Measurements from ENCODE around the gene CNTN2. TPM values are rescaled to one million over a fixed set of nuclear protein-coding genes. Genes with fewer than 3 reads are reported as not detected.

The CNTN2 gene
- total RNA-seq, 1 experiment from 2014 or later: 1.2 TPM

DNA sequence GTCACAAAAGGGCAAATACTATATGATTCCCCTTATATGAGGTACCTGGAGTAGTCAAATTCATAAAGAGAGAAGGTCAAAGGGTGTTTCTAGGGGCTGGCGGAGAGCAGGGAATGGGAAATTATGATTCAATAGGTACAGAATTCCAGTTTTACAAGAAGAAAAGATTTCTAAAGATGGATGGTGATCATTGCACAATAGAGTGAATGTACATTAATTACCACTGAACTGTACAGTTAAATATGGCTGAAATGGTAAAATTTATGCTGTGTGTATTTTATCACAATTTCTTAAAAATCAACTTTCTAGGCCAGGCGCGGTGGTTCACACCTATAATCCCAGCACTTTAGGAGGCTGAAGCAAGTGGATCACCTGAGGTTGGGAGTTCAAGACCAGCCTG lies 59.4 kb downstream of the CNTN2 start (continued):
- TF ChIP-seq, protein P1, sequence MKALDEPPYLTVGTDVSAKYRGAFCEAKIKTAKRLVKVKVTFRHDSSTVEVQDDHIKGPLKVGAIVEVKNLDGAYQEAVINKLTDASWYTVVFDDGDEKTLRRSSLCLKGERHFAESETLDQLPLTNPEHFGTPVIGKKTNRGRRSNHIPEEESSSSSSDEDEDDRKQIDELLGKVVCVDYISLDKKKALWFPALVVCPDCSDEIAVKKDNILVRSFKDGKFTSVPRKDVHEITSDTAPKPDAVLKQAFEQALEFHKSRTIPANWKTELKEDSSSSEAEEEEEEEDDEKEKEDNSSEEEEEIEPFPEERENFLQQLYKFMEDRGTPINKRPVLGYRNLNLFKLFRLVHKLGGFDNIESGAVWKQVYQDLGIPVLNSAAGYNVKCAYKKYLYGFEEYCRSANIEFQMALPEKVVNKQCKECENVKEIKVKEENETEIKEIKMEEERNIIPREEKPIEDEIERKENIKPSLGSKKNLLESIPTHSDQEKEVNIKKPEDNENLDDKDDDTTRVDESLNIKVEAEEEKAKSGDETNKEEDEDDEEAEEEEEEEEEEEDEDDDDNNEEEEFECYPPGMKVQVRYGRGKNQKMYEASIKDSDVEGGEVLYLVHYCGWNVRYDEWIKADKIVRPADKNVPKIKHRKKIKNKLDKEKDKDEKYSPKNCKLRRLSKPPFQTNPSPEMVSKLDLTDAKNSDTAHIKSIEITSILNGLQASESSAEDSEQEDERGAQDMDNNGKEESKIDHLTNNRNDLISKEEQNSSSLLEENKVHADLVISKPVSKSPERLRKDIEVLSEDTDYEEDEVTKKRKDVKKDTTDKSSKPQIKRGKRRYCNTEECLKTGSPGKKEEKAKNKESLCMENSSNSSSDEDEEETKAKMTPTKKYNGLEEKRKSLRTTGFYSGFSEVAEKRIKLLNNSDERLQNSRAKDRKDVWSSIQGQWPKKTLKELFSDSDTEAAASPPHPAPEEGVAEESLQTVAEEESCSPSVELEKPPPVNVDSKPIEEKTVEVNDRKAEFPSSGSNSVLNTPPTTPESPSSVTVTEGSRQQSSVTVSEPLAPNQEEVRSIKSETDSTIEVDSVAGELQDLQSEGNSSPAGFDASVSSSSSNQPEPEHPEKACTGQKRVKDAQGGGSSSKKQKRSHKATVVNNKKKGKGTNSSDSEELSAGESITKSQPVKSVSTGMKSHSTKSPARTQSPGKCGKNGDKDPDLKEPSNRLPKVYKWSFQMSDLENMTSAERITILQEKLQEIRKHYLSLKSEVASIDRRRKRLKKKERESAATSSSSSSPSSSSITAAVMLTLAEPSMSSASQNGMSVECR (CRISPR knock-in tag; IDR thresholded peaks at IDR 0.05; ENCODE audit: borderline replicate concordance): no peak
- no peak for TF ChIP-seq ZNF416 (CRISPR knock-in tag; IDR thresholded peaks at IDR 0.05)

DNA sequence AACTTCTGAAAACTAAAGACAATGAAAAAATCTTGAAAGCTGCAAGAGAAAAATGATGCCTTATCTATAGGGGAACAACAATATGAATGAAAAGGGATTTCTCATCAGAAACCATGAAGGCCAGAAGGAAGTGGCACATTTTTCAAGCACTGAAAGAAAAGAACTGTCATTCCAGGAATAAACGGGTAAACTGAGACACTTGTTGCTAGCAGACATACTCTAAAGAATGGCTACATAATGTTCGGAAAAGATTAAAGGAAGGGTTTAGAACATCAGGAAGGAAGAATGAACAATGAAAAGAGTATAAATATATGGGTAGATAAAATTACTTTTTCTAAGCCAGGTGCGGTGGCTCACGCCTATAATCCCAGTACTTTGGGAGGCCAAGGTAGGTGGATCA lies 64.3 kb downstream of the CNTN2 start:
- Mint-ChIP-seq H3K36me3 (peaks cover 47% of the 10 kb centered on the region), H3K27ac (no peak overlapping the region), H3K4me3 (no peak overlapping the region), H3K4me1 (no peaks in the 10 kb centered on the region), H3K27me3 (ENCODE audit: low read depth) (no peaks in the 10 kb centered on the region), H3K9me3 (peaks cover 3% of the 10 kb centered on the region; the same call in 1 of the 2 replicates)
- POLR2A ChIA-PET: no interaction called here
- CTCF ChIA-PET: interaction anchor here (1.6 kb wide), 1 partner anchor 46 kb away, joined by 6 read pairs; no protein-coding TSS in a partner anchor
- DNase-seq (ENCODE audit: low spot score) (no peak), ATAC-seq (no peak)
- TF ChIP-seq, protein P2, sequence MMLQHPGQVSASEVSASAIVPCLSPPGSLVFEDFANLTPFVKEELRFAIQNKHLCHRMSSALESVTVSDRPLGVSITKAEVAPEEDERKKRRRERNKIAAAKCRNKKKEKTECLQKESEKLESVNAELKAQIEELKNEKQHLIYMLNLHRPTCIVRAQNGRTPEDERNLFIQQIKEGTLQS (CRISPR knock-in tag; conservative IDR thresholded peaks at IDR 0.05): no peak
- TF ChIP-seq CREB1 (CRISPR knock-in tag; IDR thresholded peaks at IDR 0.05) (no peak), JUN (CRISPR knock-in tag; IDR thresholded peaks at IDR 0.05) (no peak), RORB (CRISPR knock-in tag; IDR thresholded peaks at IDR 0.05) (no peak), NR2C2 (CRISPR knock-in tag; IDR thresholded peaks at IDR 0.05) (no peak), EMX1 (CRISPR knock-in tag; IDR thresholded peaks at IDR 0.05) (no peak), RELA (CRISPR knock-in tag; IDR thresholded peaks at IDR 0.05; ENCODE audit: borderline replicate concordance) (no peak)

DNA sequence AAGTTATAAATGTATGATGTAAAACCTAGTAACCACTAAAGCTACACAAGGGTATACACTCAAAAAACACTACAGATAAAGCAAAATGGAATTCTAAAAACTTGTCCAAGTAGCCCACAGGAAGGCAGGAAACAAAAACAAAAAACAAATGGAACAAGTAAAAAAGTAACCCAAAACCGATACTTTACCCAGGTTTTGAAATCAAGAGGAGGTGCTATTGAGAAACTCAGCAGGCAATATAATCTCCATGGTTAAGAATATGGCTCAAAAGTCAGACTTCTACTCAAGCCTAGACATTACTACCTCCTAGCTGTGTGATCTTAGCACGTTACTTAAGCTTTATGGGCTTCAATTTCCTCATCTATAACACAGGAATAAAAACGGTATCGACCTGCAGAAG lies 65.5 kb downstream of the CNTN2 start:
- Mint-ChIP-seq H3K27ac (no peak overlapping the region), H3K27me3 (ENCODE audit: low read depth) (no peaks in the 10 kb centered on the region), H3K9me3 (peaks cover 3% of the 10 kb centered on the region; the same call in 1 of the 2 replicates), H3K36me3 (peaks cover 44% of the 10 kb centered on the region), H3K4me3 (no peak overlapping the region), H3K4me1 (no peaks in the 10 kb centered on the region)
- DNase-seq (ENCODE audit: low spot score) (no peak), ATAC-seq (no peak)
- ChIA-PET POLR2A (no interaction called here), CTCF (interaction anchor here (1.6 kb wide), 1 partner anchor 47 kb away, joined by 6 read pairs; no protein-coding TSS in a partner anchor)
- TF ChIP-seq, protein P3, sequence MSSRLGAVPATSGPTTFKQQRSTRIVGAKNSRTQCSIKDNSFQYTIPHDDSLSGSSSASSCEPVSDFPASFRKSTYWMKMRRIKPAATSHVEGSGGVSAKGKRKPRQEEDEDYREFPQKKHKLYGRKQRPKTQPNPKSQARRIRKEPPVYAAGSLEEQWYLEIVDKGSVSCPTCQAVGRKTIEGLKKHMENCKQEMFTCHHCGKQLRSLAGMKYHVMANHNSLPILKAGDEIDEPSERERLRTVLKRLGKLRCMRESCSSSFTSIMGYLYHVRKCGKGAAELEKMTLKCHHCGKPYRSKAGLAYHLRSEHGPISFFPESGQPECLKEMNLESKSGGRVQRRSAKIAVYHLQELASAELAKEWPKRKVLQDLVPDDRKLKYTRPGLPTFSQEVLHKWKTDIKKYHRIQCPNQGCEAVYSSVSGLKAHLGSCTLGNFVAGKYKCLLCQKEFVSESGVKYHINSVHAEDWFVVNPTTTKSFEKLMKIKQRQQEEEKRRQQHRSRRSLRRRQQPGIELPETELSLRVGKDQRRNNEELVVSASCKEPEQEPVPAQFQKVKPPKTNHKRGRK (CRISPR knock-in tag; IDR thresholded peaks at IDR 0.05; ENCODE audit: borderline replicate concordance): no peak
- TF ChIP-seq ZNF396 (CRISPR knock-in tag; IDR thresholded peaks at IDR 0.05; ENCODE audit: borderline replicate concordance): no peak
- TF ChIP-seq, protein P4, sequence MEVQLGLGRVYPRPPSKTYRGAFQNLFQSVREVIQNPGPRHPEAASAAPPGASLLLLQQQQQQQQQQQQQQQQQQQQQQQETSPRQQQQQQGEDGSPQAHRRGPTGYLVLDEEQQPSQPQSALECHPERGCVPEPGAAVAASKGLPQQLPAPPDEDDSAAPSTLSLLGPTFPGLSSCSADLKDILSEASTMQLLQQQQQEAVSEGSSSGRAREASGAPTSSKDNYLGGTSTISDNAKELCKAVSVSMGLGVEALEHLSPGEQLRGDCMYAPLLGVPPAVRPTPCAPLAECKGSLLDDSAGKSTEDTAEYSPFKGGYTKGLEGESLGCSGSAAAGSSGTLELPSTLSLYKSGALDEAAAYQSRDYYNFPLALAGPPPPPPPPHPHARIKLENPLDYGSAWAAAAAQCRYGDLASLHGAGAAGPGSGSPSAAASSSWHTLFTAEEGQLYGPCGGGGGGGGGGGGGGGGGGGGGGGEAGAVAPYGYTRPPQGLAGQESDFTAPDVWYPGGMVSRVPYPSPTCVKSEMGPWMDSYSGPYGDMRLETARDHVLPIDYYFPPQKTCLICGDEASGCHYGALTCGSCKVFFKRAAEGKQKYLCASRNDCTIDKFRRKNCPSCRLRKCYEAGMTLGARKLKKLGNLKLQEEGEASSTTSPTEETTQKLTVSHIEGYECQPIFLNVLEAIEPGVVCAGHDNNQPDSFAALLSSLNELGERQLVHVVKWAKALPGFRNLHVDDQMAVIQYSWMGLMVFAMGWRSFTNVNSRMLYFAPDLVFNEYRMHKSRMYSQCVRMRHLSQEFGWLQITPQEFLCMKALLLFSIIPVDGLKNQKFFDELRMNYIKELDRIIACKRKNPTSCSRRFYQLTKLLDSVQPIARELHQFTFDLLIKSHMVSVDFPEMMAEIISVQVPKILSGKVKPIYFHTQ (CRISPR knock-in tag; IDR thresholded peaks at IDR 0.05): no peak
- TF ChIP-seq SMAD3 (CRISPR knock-in tag; IDR thresholded peaks at IDR 0.05; ENCODE audit: borderline replicate concordance): no peak
- no peak for TF ChIP-seq FOXP1 (CRISPR knock-in tag; IDR thresholded peaks at IDR 0.05; ENCODE audit: borderline replicate concordance)
- TF ChIP-seq TP53 (CRISPR knock-in tag; IDR thresholded peaks at IDR 0.05): no peak
- no peak for TF ChIP-seq IRF2 (CRISPR knock-in tag; IDR thresholded peaks at IDR 0.05; ENCODE audit: borderline replicate concordance, low read depth)
- TF ChIP-seq, protein P5, sequence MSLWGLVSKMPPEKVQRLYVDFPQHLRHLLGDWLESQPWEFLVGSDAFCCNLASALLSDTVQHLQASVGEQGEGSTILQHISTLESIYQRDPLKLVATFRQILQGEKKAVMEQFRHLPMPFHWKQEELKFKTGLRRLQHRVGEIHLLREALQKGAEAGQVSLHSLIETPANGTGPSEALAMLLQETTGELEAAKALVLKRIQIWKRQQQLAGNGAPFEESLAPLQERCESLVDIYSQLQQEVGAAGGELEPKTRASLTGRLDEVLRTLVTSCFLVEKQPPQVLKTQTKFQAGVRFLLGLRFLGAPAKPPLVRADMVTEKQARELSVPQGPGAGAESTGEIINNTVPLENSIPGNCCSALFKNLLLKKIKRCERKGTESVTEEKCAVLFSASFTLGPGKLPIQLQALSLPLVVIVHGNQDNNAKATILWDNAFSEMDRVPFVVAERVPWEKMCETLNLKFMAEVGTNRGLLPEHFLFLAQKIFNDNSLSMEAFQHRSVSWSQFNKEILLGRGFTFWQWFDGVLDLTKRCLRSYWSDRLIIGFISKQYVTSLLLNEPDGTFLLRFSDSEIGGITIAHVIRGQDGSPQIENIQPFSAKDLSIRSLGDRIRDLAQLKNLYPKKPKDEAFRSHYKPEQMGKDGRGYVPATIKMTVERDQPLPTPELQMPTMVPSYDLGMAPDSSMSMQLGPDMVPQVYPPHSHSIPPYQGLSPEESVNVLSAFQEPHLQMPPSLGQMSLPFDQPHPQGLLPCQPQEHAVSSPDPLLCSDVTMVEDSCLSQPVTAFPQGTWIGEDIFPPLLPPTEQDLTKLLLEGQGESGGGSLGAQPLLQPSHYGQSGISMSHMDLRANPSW (CRISPR knock-in tag; conservative IDR thresholded peaks at IDR 0.05; ENCODE audit: low read depth): no peak
- no peak for TF ChIP-seq SP1 (CRISPR knock-in tag; conservative IDR thresholded peaks at IDR 0.05)
- TF ChIP-seq JAZF1 (CRISPR knock-in tag; IDR thresholded peaks at IDR 0.05): no peak
